ENCODE data around the gene CCDC54.
"Not testable (repeated sequence)": the region's sequence is repeated elsewhere in the genome, so short reads cannot be mapped to it uniquely, and the experiment has no call there.

The CCDC54 gene

GRCh38 chr3:107377151-107377550 lies at the start of gene CCDC54:
Gene CCDC54 (plus strand): TSS chr3:107377439. CDS start chr3:107377588, 149 bp downstream.
- FAIRE-seq: no peak

GRCh38 chr3:107328069-107328468 lies 49.2 kb upstream of the CCDC54 start:
- no peak for FAIRE-seq

GRCh38 chr3:107329088-107329487 lies 48.2 kb upstream of the CCDC54 start:
- FAIRE-seq: no peak

GRCh38 chr3:107339690-107340089 lies 37.5 kb upstream of the CCDC54 start:
- FAIRE-seq: not testable (repeated sequence)

GRCh38 chr3:107344722-107345121 lies 32.5 kb upstream of the CCDC54 start:
- FAIRE-seq: no peak

GRCh38 chr3:107345822-107346405 lies 31.3 kb upstream of the CCDC54 start:
- FAIRE-seq: no peak

- FAIRE-seq: no peak
These were observed 30.7 kb upstream of the CCDC54 start for GRCh38 chr3:107346564-107346963.

GRCh38 chr3:107347751-107348150 lies 29.5 kb upstream of the CCDC54 start:
- no peak for FAIRE-seq

- FAIRE-seq: no peak
These were observed 20.5 kb upstream of the CCDC54 start for GRCh38 chr3:107356706-107357105.

GRCh38 chr3:107361633-107362032 lies 15.6 kb upstream of the CCDC54 start:
- FAIRE-seq: no peak

GRCh38 chr3:107365051-107365450 lies 12.2 kb upstream of the CCDC54 start:
- FAIRE-seq: no peak

- FAIRE-seq: no peak
These were observed 10.5 kb upstream of the CCDC54 start for GRCh38 chr3:107366766-107367165.

GRCh38 chr3:107367353-107367752 lies 9.9 kb upstream of the CCDC54 start:
- FAIRE-seq: no peak

- no peak for FAIRE-seq
These were observed 8.4 kb upstream of the CCDC54 start for GRCh38 chr3:107368654-107369398.

GRCh38 chr3:107369791-107370190 lies 7.4 kb upstream of the CCDC54 start:
- FAIRE-seq: no peak

- FAIRE-seq: no peak
These were observed 6.3 kb upstream of the CCDC54 start for GRCh38 chr3:107370907-107371306.

- no peak for FAIRE-seq
These were observed 4.7 kb upstream of the CCDC54 start for GRCh38 chr3:107372506-107372905.

GRCh38 chr3:107373896-107374295 lies 3.3 kb upstream of the CCDC54 start:
- no peak for FAIRE-seq

- no peak for FAIRE-seq
These were observed 1.6 kb upstream of the CCDC54 start for GRCh38 chr3:107375682-107376081.

- no peak for FAIRE-seq
These were observed 5.4 kb downstream of the CCDC54 start for GRCh38 chr3:107382631-107383030.

- FAIRE-seq: no peak
These were observed 7.2 kb downstream of the CCDC54 start for GRCh38 chr3:107384428-107384827.

- no peak for FAIRE-seq
These were observed 7.7 kb downstream of the CCDC54 start for GRCh38 chr3:107384907-107385306.

- FAIRE-seq: no peak
These were observed 10.3 kb downstream of the CCDC54 start for GRCh38 chr3:107387555-107387954.

- FAIRE-seq: no peak
These were observed 15.4 kb downstream of the CCDC54 start for GRCh38 chr3:107392549-107393165.

Measured in G401.6 (cell line).